Measurements from ENCODE around the gene SLC25A39.
A peak's percentile ranks its signal among the peaks of the same experiment; 100 is the strongest.
"Not testable (repeated sequence)": the region's sequence is repeated elsewhere in the genome, so short reads cannot be mapped to it uniquely, and the experiment has no call there.

The SLC25A39 gene

GRCh38 chr17:44334315-44334714 lies 9.7 kb upstream of the SLC25A39 start:
- DNase-seq (ENCODE audit: low read depth), result no peak

- DNase-seq (ENCODE audit: low read depth), result no peak
These were observed 8.7 kb upstream of the SLC25A39 start for GRCh38 chr17:44333371-44333770.

- DNase-seq (ENCODE audit: low read depth), result no peak
These were observed 6.7 kb upstream of the SLC25A39 start for GRCh38 chr17:44331249-44331760.

GRCh38 chr17:44330263-44330662 lies 5.6 kb upstream of the SLC25A39 start:
- DNase-seq (ENCODE audit: low read depth), result not testable (repeated sequence)

GRCh38 chr17:44329516-44329915 lies 4.9 kb upstream of the SLC25A39 start:
- DNase-seq (ENCODE audit: low read depth), result not testable (repeated sequence)

GRCh38 chr17:44327715-44328449 lies 3.3 kb upstream of the SLC25A39 start:
- DNase-seq (ENCODE audit: low read depth), result no peak

- peak; percentile 86 for DNase-seq (ENCODE audit: low read depth)
These were observed 2.3 kb upstream of the SLC25A39 start for GRCh38 chr17:44326861-44327444.

GRCh38 chr17:44324092-44324570 lies 492 bp downstream of the SLC25A39 start:
- DNase-seq (ENCODE audit: low read depth), result no peak

GRCh38 chr17:44323359-44324091 lies 1.1 kb downstream of the SLC25A39 start:
- no peak for DNase-seq (ENCODE audit: low read depth)

- DNase-seq (ENCODE audit: low read depth), result no peak
These were observed 2.3 kb downstream of the SLC25A39 start for GRCh38 chr17:44322236-44322895.

- no peak for DNase-seq (ENCODE audit: low read depth)
These were observed 3.1 kb downstream of the SLC25A39 start for GRCh38 chr17:44321246-44322120.

GRCh38 chr17:44320066-44320465 lies 4.6 kb downstream of the SLC25A39 start:
- DNase-seq (ENCODE audit: low read depth), result no peak

GRCh38 chr17:44318077-44318892 lies 6.3 kb downstream of the SLC25A39 start:
- no peak for DNase-seq (ENCODE audit: low read depth)

GRCh38 chr17:44317545-44317944 lies 7.1 kb downstream of the SLC25A39 start:
- no peak for DNase-seq (ENCODE audit: low read depth)

- no peak for DNase-seq (ENCODE audit: low read depth)
These were observed 8.6 kb downstream of the SLC25A39 start for GRCh38 chr17:44315760-44316731.

GRCh38 chr17:44314869-44315661 lies 9.6 kb downstream of the SLC25A39 start:
- no peak for DNase-seq (ENCODE audit: low read depth)

GRCh38 chr17:44314524-44314868 lies 10.1 kb downstream of the SLC25A39 start:
- no peak for DNase-seq (ENCODE audit: low read depth)

GRCh38 chr17:44314031-44314430 lies 10.6 kb downstream of the SLC25A39 start:
- no peak for DNase-seq (ENCODE audit: low read depth)
